ENCODE results near the gene PKP2.

- no peak for TF ChIP-seq MAX (IDR thresholded peaks at IDR 0.05)
- TF ChIP-seq EP300 (IDR thresholded peaks at IDR 0.05; ENCODE audit: borderline replicate concordance), result no peak
- TF ChIP-seq FOXM1 (IDR thresholded peaks at IDR 0.05; ENCODE audit: borderline replicate concordance, low read depth), result no peak
- TF ChIP-seq TAF1 (IDR thresholded peaks at IDR 0.05; ENCODE audit: low read depth), result no peak
- no peak for TF ChIP-seq RAD21 (IDR thresholded peaks at IDR 0.05; ENCODE audit: low read depth)
- TF ChIP-seq CEBPB (IDR thresholded peaks at IDR 0.05), result no peak
Measured at GRCh38 chr12:32917094-32917611, 20.6 kb upstream of the PKP2 start.

All from Ishikawa (cell line).